GM10248 (cell line): Measurements from ENCODE around the gene COL4A4.

ENCODE experiments used
- CTCF ChIA-PET: fragments of 300-600 bp; sonication (Branson Sonifier 250); formaldehyde crosslinking; extraction: SDS; loops from one replicate; lab custom pipeline; 2021; ENCODE audit warnings: antibody characterized with exemption; lab: Yijun Ruan, JAX
- POLR2A ChIA-PET: fragments of 350-650 bp; sonication (Branson Sonifier 250); formaldehyde crosslinking; extraction: SDS; loops from one replicate; lab custom pipeline; 2020; ENCODE audit warnings: antibody characterized with exemption; lab: Yijun Ruan, JAX
- DNase-seq: peaks from one replicate; pipeline ENCODE4 v3.0.0; 2012; ENCODE audit errors: extremely low spot score
- TF ChIP-seq, protein P1 (sequence below): IDR thresholded peaks from 2 replicates; pipeline ENCODE4 v1.5.1; 2012; ENCODE audit warnings: mild to moderate bottlenecking, low read depth; ENCODE audit errors: extremely low read depth, missing control alignments, control extremely low read depth

The COL4A4 gene

DNA sequence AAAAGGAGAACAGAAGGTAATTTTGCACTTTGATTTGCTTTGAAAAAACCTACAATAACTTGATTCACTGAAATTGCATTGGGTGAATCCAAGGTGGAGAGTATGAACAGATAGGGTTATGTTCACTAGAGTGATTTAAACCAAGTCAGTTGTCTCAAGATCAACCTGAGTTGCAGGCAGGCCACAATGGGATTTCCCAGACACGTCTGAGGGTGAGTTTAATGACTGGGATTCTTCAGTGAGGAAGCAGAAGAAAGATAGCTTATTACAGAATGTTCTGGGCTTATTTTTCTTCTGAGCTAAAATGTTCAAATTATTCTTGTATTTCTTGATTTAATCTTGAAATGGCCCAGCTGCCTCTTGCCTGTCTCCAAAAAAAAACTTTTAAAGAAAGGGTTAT, 20.1 kb downstream of the COL4A4 start:
- ChIA-PET POLR2A (no interaction called here), CTCF (interaction anchor here (0.9 to 1.0 kb wide), 2 partner anchors 9 kb away, joined by 3 to 4 read pairs; no protein-coding TSS in a partner anchor)
- TF ChIP-seq, protein P1, sequence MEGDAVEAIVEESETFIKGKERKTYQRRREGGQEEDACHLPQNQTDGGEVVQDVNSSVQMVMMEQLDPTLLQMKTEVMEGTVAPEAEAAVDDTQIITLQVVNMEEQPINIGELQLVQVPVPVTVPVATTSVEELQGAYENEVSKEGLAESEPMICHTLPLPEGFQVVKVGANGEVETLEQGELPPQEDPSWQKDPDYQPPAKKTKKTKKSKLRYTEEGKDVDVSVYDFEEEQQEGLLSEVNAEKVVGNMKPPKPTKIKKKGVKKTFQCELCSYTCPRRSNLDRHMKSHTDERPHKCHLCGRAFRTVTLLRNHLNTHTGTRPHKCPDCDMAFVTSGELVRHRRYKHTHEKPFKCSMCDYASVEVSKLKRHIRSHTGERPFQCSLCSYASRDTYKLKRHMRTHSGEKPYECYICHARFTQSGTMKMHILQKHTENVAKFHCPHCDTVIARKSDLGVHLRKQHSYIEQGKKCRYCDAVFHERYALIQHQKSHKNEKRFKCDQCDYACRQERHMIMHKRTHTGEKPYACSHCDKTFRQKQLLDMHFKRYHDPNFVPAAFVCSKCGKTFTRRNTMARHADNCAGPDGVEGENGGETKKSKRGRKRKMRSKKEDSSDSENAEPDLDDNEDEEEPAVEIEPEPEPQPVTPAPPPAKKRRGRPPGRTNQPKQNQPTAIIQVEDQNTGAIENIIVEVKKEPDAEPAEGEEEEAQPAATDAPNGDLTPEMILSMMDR, result no peak
- DNase-seq, result no peak

DNA sequence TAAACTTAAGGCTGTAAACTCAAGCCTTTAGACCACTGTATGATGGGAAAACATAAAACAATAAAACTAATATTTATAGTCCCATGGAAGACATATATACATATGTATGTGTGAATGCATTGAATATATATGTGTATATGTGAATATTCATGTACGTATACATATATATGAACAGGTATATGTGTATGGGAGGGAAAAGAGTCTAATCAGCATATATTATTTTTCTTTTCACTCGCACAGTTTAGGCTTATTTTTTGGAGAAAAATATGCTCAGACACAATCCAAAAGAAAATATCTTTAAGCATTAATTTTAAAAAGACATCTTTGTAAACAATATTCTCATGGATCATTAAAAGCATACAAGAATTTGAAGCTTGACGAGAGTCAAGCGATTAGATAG, 22.7 kb downstream of the COL4A4 start:
- CTCF ChIA-PET, result no interaction called here
- TF ChIP-seq, protein P1, result no peak
- POLR2A ChIA-PET, result no interaction called here
- DNase-seq, result no peak

DNA sequence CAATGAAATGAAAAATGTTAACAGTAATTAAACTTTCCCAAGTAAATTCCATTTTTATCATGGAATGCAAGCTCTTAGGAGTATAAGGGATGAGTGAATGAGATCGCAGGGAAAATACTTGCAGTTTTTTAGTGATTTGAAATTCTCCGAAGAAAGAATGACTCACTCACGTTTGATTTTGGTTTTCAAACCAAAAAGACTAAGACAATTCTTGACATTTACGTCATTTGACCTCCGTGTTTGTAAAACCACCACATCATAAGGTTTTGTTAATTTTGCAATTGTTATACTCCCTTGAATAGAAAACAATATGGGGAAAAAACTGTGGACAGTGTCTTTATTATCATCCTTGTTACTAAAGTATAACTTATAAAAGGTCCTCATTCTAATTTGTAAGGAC, 29.4 kb downstream of the COL4A4 start:
- TF ChIP-seq, protein P1, result no peak
- DNase-seq, result no peak
- POLR2A ChIA-PET, result no interaction called here
- CTCF ChIA-PET, result interaction anchor here (0.7 to 6.8 kb wide), 6 partner anchors 9 to 757 kb away, joined by 3 to 117 read pairs (median 4); no protein-coding TSS in a partner anchor

DNA sequence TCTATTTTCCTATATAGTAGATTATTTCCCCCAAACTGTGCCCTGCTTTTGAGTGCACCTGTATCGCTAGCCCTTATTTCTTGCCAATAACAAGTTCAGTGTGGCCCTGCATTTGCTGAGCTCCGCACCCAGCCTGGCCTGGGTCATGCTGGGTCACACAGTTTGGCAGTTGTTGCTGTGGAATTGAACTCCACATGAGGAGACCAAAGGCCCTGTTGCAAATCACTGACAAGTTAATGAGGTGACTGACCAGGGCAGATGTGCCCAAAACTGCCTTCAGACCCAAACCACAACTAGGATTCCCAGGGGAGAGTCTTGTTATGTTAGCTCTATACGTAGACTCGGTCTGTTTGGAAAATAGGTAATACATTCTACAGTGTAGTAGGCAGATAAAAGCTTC, 31.0 kb downstream of the COL4A4 start:
- TF ChIP-seq, protein P1, result no peak
- POLR2A ChIA-PET, result no interaction called here
- CTCF ChIA-PET, result interaction anchor here (0.7 to 6.8 kb wide), 8 partner anchors 8 to 633 kb away, joined by 3 to 117 read pairs (median 4); no protein-coding TSS in a partner anchor
- no peak for DNase-seq

DNA sequence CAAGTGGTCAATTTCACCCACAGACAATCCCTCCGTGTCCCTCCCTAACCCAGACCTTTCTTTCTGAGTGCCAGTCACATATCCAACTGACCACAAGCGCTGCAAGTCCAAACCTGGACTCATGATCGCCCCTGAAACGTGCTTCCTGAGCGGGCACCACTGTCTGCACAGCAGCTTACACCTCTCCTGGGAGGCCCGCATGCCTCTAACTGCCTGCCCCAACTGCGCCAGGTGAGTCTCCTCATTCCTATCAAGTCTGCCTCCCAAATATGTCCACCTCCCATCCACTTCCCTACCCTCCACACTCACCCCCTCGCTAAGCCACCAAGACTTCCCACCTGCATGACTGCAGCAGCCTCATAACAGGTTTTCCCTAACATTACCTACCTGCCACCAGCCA, 33.4 kb downstream of the COL4A4 start:
- no peak for DNase-seq
- ChIA-PET POLR2A (interaction anchor here (0.6 kb wide), 1 partner anchor 107 kb away, joined by 3 read pairs; no protein-coding TSS in a partner anchor), CTCF (interaction anchor here (0.5 to 6.8 kb wide), 12 partner anchors 10 to 732 kb away, joined by 3 to 117 read pairs (median 4); no protein-coding TSS in a partner anchor)
- TF ChIP-seq, protein P1, result no peak

DNA sequence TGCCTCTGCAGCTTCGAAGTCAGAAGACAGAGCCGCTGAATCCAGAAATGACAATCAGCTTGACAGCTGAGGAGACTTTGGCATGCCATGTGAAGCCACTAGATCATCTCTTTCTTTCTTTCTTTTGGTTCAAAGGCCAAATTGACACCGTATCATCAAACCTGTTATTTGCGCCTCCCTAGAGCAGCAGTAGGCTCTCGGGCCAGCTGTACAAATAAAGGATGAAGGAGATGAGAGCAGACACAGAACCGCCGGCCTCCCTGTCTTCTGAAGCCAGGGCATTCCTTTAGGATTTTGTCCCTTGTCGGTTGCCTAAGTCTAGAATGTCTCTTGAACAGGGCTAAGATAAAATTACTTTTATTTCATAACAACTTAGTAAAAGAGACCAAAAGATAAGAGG, 36.8 kb downstream of the COL4A4 start:
- no peak for DNase-seq
- TF ChIP-seq, protein P1, result no peak
- CTCF ChIA-PET, result interaction anchor here (2.6 kb wide), 1 partner anchor 111 kb away, joined by 33 read pairs; no protein-coding TSS in a partner anchor

More for the DNA sequence above, 36.8 kb downstream of the COL4A4 start:
- POLR2A ChIA-PET, result no interaction called here
